ENCODE results near the gene PRKN. TPM values are rescaled to one million over a fixed set of nuclear protein-coding genes. Genes with fewer than 3 reads are reported as not detected.

PRKN gene
- total RNA-seq, 1 experiment from 2014 or later: 0.95 TPM

DNA sequence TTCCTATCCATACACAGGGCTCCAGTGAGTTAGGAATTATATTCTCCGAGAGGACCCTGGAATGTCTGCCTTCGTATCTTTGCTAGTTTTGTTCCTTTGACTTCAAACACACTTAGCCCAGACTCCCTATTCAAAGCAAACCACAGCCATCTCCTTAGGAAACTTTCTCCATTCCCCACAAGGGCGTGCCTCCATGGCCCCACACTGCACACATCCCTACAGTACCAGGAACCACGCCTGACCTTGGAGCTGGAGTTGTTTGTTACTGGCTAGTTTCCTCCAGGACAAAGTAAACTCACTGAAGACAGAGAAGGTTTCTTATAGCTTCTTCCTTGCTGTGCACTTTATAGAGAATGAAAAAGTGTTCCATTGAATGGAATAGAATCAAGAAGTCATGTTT lies 1040.9 kb downstream of the PRKN start:
- in situ Hi-C loops (cut with HindIII; ENCODE audit: low pct_unique_long_range_greater_than_20kb, low sequenced_read_pairs): no loop called here
- DNase-seq (ENCODE audit: low read depth, low spot score): no peak

GRCh38 chr6:161684731-161685475 lies 1042.7 kb downstream of the PRKN start:
- no peak for DNase-seq (ENCODE audit: low read depth, low spot score)
- in situ Hi-C loops (cut with HindIII; ENCODE audit: low pct_unique_long_range_greater_than_20kb, low sequenced_read_pairs): no loop called here

DNA sequence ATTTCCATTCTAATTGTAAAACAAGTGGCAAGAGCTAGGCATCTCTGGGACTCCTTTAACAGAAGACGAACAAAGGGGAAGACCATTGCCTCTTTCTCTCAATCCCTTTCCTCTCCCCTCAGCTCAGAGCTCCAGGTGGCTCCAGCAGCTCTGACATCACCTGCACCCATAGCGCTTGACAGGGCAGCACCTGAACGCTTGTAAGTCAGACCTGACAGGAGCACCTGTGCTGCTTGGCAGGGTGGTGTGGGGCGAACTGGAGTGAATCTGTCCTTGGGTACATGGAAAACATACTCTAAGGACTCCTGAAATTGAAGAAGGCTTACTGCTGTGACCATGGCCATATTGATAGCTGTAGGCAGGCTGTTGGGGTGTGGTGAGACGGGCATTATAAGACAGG lies 1044.2 kb downstream of the PRKN start:
- no peak for DNase-seq (ENCODE audit: low read depth, low spot score)
- in situ Hi-C loops (cut with HindIII; ENCODE audit: low pct_unique_long_range_greater_than_20kb, low sequenced_read_pairs): no loop called here

DNA sequence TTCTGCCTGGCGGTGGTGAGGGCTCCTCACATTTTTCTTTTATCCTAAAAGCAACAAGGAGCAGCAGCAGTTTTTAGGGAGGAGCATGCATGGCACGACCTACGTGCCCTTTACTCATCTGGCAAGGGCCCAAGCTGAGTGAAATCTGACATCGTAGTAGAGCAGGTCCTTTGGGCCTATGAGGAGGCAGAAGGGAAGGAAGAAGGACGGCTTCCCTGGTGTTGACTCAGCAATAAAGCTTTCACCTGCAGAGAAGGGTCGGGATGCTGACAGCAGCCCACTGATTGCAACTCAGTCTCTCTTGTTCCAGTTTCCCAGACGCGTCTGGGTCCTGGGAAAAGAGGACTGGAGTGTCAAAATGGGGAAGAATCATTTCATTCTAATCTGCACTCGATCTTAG lies 1044.6 kb downstream of the PRKN start:
- in situ Hi-C loops (cut with HindIII; ENCODE audit: low pct_unique_long_range_greater_than_20kb, low sequenced_read_pairs): no loop called here

GRCh38 chr6:161679980-161680538 lies 1047.5 kb downstream of the PRKN start:
- in situ Hi-C loops (cut with HindIII; ENCODE audit: low pct_unique_long_range_greater_than_20kb, low sequenced_read_pairs): no loop called here
- no peak for DNase-seq (ENCODE audit: low read depth, low spot score)

More for the DNA sequence above, 1044.6 kb downstream of the PRKN start:
- DNase-seq (ENCODE audit: low read depth, low spot score): no peak

DNA sequence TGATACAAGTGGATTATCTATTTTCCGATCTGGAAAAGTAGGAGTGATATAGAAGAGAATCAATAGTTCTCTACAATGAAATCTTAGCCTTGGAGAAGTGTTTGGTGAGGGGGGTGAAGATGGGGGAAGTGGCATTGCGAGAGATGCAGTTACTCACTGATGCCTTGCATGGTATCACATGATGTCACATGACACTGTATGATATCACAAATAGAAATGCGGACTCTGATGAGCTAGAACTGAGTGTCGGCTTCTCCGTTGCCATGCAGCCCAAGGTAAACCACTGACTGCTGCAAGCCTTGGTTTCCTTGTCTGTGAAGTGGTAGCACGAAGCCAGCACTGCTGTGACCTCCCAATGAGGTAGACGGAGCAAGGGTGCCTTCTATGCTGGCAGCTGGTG lies 1050.4 kb downstream of the PRKN start:
- in situ Hi-C loops (cut with HindIII; ENCODE audit: low pct_unique_long_range_greater_than_20kb, low sequenced_read_pairs): no loop called here

GRCh38 chr6:161676586-161676985 lies 1051.0 kb downstream of the PRKN start:
- DNase-seq (ENCODE audit: low read depth, low spot score): no peak
- in situ Hi-C loops (cut with HindIII; ENCODE audit: low pct_unique_long_range_greater_than_20kb, low sequenced_read_pairs): no loop called here

More for the DNA sequence above, 1050.4 kb downstream of the PRKN start:
- no peak for DNase-seq (ENCODE audit: low read depth, low spot score)

DNA sequence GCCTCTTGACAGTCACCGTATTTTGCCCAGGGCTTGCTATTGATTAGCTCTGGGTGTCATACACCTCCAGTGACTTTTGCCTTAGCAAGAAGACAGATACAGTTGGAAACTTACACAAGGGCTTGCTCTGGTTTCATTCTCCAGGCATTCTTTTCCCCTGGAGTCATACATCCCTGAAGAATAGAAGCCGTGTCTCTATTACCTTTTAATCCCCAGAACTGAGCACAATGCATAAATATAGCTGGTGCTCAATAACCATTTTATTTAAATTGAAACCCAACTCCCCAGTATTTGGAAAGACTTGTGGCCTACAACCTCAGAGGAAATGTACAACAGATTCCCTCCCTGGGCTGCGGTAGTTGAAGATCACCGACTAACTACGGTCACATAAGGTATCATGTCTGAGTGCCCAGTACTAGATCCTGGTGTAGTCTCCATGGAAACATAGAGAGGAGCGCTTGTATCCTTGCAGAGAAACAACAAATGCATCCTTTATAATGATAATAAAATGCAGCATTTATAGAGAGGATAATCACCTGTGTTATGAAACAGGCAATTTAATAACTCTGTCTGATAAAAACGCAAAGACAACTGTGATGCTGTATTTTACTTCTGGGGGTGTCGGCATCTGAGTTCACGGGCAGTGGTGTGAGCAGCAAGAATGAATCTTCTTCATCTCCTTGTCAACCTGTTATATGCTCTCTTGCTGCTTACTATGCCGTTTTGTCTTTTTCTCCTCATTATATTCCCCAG lies 1052.5 kb downstream of the PRKN start:
- DNase-seq (ENCODE audit: low read depth, low spot score): no peak
- in situ Hi-C loops (cut with HindIII; ENCODE audit: low pct_unique_long_range_greater_than_20kb, low sequenced_read_pairs): no loop called here

DNA sequence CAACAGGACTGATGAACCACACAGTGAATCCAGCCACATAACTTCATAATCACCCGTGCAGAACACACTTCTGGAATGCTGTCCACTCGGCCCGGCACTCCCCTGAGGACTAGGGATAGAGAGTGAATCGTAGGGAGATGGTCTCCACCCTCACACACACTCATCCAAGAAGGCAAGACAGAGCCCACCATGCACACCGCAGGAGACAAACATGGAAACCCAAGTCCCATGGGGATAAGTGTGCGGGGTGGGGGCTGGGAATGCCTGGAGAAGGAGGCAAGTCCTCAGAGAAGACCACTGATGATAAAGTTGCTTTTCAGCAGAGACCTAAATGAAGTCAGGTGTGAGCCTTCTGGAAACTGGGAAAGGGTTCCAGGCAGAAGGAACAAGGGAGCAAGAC lies 1054.5 kb downstream of the PRKN start:
- in situ Hi-C loops (cut with HindIII; ENCODE audit: low pct_unique_long_range_greater_than_20kb, low sequenced_read_pairs): no loop called here
- no peak for DNase-seq (ENCODE audit: low read depth, low spot score)

DNA sequence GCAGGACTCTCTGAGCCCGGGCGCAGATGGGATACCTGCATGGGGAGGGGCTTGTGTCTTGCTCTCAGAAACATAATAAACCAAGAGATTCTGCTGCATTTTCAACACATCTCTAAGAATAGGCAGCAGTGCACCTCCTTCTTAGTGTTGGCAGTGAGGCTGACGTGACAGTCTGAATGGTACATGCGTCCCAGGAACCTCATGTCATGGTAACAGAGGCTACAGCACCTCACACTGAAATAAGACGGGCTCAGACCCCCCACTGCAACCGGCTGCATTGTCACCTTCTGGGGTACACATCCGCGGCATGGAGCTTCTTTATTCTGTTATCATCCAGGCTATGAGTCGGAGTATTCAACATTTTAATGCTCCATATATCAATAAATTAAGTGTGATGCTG lies 1056.4 kb downstream of the PRKN start:
- in situ Hi-C loops (cut with HindIII; ENCODE audit: low pct_unique_long_range_greater_than_20kb, low sequenced_read_pairs): no loop called here
- DNase-seq (ENCODE audit: low read depth, low spot score): no peak

DNA sequence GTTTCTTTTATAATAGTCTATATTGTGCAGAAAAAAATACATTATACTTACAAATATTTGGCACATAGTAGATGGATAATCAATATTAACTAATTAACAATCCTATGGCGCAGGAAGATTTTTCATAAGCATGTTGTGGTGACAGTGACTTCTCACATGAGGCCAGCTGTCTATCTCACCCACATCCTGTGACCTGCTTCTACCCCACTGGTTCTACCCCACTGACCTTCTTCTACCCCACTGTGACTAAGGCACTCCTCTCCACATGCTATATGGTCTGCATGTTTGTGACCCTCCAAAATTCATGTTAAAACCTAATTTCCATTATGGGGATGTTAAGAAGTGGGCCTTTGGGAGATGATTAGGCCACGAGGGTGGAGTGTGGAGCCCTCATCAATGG lies 1058.9 kb downstream of the PRKN start:
- DNase-seq (ENCODE audit: low read depth, low spot score): no peak
- in situ Hi-C loops (cut with HindIII; ENCODE audit: low pct_unique_long_range_greater_than_20kb, low sequenced_read_pairs): no loop called here

DNA sequence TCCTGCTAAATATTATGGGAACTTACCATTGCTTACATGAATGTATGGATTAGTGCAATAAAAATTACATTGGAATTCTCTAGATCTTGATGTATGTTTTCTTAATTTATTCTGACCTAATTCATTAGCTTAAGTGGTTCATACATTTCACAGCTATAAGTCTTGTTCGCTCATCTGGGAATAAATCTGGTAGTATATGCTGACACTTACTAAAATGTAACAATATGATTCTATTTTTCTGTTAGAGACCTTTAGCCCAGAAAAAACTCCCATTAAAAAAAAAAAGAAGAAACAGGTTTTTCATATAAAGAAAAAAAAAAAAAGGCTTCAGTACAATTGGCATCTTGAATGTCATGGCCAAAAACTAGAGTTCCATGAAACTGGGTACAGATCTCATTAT lies 1059.6 kb downstream of the PRKN start:
- no peak for DNase-seq (ENCODE audit: low read depth, low spot score)
- in situ Hi-C loops (cut with HindIII; ENCODE audit: low pct_unique_long_range_greater_than_20kb, low sequenced_read_pairs): no loop called here

GRCh38 chr6:161663682-161664081 lies 1063.9 kb downstream of the PRKN start:
- in situ Hi-C loops (cut with HindIII; ENCODE audit: low pct_unique_long_range_greater_than_20kb, low sequenced_read_pairs): no loop called here
- DNase-seq (ENCODE audit: low read depth, low spot score): no peak

- peak; percentile 58 for DNase-seq (ENCODE audit: low read depth, low spot score)
Observed at GRCh38 chr6:161660666-161661571, 1066.6 kb downstream of the PRKN start.

GRCh38 chr6:161658211-161658610 lies 1069.4 kb downstream of the PRKN start:
- DNase-seq (ENCODE audit: low read depth, low spot score): no peak
- in situ Hi-C loops (cut with HindIII; ENCODE audit: low pct_unique_long_range_greater_than_20kb, low sequenced_read_pairs): no loop called here

More at GRCh38 chr6:161660666-161661571, 1066.6 kb downstream of the PRKN start:
- in situ Hi-C loops (cut with HindIII; ENCODE audit: low pct_unique_long_range_greater_than_20kb, low sequenced_read_pairs): no loop called here

GRCh38 chr6:161654209-161654608 lies 1073.4 kb downstream of the PRKN start:
- in situ Hi-C loops (cut with HindIII; ENCODE audit: low pct_unique_long_range_greater_than_20kb, low sequenced_read_pairs): no loop called here
- no peak for DNase-seq (ENCODE audit: low read depth, low spot score)

- in situ Hi-C loops (cut with HindIII; ENCODE audit: low pct_unique_long_range_greater_than_20kb, low sequenced_read_pairs): no loop called here
- DNase-seq (ENCODE audit: low read depth, low spot score): no peak
Observed at GRCh38 chr6:161651949-161652348, 1075.6 kb downstream of the PRKN start.

- DNase-seq (ENCODE audit: low read depth, low spot score): no peak
- in situ Hi-C loops (cut with HindIII; ENCODE audit: low pct_unique_long_range_greater_than_20kb, low sequenced_read_pairs): no loop called here
Observed at GRCh38 chr6:161649841-161650240, 1077.7 kb downstream of the PRKN start.
